ENCODE measurements around the gene GRID2. TPM values are rescaled to one million over a fixed set of nuclear protein-coding genes. Genes with fewer than 3 reads are reported as not detected.

Gene GRID2
- total RNA-seq, 4 donors from 2014 or later = 0.33 TPM; not detected in 3

DNA sequence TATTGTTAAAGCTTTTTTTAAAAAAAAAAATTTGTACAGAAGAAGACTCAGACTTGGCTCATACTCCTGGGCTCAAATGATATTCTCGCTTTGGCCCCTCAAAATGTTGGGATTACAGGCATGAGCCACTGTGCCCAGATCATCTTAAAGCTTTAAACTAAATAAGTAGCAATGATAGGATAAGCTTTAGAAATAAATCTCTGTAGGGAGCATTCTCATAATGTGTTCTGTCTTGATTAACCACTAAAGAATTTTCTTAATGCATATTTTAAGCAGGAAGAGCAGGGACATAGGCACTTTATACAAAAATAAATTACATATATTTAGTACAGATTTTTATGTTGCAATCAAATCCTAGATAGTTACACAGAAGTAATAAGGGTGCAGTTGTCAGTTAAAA lies 667.2 kb downstream of the GRID2 start:
- Histone ChIP-seq H3K9me3 (no peaks in the 10 kb centered on the region), H3K27ac (no peak overlapping the region), H3K4me1 (peaks cover 5 to 7% of the 10 kb centered on the region in 2 donors), H3K27me3 (no peaks in the 10 kb centered on the region), H3K36me3 (no peaks in the 10 kb centered on the region), H3K4me3 (replicated peaks in 1 of 3) (no peak overlapping the region)
- WGBS, 2 donors = 90 to 95% methylated on average over 1 of the region's 1 CpG
- TF ChIP-seq, protein P1, sequence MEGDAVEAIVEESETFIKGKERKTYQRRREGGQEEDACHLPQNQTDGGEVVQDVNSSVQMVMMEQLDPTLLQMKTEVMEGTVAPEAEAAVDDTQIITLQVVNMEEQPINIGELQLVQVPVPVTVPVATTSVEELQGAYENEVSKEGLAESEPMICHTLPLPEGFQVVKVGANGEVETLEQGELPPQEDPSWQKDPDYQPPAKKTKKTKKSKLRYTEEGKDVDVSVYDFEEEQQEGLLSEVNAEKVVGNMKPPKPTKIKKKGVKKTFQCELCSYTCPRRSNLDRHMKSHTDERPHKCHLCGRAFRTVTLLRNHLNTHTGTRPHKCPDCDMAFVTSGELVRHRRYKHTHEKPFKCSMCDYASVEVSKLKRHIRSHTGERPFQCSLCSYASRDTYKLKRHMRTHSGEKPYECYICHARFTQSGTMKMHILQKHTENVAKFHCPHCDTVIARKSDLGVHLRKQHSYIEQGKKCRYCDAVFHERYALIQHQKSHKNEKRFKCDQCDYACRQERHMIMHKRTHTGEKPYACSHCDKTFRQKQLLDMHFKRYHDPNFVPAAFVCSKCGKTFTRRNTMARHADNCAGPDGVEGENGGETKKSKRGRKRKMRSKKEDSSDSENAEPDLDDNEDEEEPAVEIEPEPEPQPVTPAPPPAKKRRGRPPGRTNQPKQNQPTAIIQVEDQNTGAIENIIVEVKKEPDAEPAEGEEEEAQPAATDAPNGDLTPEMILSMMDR (IDR thresholded peaks at IDR 0.05) = no peak
- TF ChIP-seq POLR2A (IDR thresholded peaks at IDR 0.05) = no peak
- intact Hi-C loops (cut with DNase I) = no loop called here
- DNase-seq = no peak

DNA sequence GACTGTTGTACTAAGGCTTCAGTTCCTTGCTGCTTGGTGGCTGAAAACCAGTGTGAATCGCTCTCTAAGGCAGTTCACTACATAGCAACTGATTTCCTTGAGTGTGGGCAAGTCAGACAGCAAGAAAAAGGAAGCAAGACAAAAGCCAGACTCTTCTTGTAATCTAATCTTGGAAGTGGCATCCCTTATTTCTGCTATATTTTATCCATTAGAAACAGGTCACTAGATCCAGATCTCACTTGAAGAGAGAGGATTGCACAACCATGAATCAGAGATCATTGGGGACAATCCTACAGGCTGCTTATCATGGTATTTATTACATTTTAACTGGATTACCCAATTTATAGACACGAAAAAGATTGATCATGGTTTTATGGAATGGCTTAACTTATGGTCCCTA lies 684.5 kb downstream of the GRID2 start:
- 84 to 91% methylated on average over 2 of the region's 2 CpGs for WGBS, 2 donors
- no peak overlapping the region for H3K4me3 ChIP-seq (replicated peaks in 1 of 3)

DNA sequence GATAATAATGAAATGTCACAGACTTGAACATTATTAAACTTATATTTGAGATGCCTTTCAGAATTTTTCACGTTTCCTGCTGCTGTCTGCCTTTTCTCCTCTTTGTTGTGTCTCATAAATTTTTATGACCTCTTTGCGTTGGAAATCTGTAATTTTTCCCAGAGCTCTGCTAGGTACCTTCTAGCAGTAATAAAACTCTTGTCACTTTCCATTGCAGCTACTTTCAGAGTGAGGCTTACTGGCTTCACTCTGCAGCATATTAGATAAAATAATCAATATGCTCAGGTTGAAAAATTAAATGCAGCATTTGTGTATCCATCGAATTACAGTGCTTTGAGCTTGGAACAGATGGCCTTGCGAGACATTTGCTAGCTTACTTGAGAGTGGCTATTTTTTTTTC lies 689.0 kb downstream of the GRID2 start:
- Histone ChIP-seq H3K36me3 (no peaks in the 10 kb centered on the region), H3K4me1 (no peaks in the 10 kb centered on the region), H3K9me3 (no peaks in the 10 kb centered on the region), H3K27me3 (no peaks in the 10 kb centered on the region), H3K27ac (no peak overlapping the region), H3K4me3 (replicated peaks in 1 of 3) (no peak overlapping the region)
- WGBS, 2 donors = 85 to 87% methylated on average over 4 of the region's 4 CpGs
- TF ChIP-seq POLR2A (IDR thresholded peaks at IDR 0.05) = no peak
- TF ChIP-seq, protein P1 (IDR thresholded peaks at IDR 0.05) = no peak
- intact Hi-C loops (cut with DNase I) = no loop called here
- DNase-seq = no peak

More for the DNA sequence above, 684.5 kb downstream of the GRID2 start:
- Histone ChIP-seq H3K9me3 (no peaks in the 10 kb centered on the region), H3K27ac (no peak overlapping the region), H3K36me3 (no peaks in the 10 kb centered on the region), H3K4me1 (no peaks in the 10 kb centered on the region), H3K27me3 (no peaks in the 10 kb centered on the region)
- no peak for TF ChIP-seq POLR2A (IDR thresholded peaks at IDR 0.05)
- TF ChIP-seq, protein P1 (IDR thresholded peaks at IDR 0.05) = no peak
- no peak for DNase-seq
- intact Hi-C loops (cut with DNase I) = no loop called here

DNA sequence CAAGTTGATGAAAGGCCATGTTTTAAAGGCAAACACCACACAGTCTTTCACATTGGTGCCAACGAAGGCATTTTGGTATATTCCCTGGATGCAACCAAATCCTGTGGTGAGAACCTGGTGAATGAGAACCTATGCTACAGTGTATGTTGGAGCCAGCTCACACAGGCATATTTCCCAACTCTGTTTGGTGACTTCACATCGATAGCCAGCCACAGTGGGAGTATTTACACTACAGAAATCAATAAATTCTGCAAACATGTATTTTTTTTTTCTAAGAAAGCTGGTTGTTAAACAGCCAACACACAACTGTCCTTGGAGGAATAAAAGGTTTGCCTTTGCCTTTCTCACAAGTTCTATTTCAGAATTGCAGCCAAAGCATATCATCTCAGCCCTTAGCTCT lies 691.0 kb downstream of the GRID2 start:
- Histone ChIP-seq H3K27ac (no peak overlapping the region), H3K9me3 (no peaks in the 10 kb centered on the region), H3K4me1 (no peaks in the 10 kb centered on the region), H3K4me3 (replicated peaks in 1 of 3) (no peak overlapping the region), H3K27me3 (no peaks in the 10 kb centered on the region), H3K36me3 (no peaks in the 10 kb centered on the region)
- 78 to 84% methylated on average over 2 of the region's 2 CpGs for whole genome bisulfite sequencing, 2 donors
- TF ChIP-seq POLR2A (IDR thresholded peaks at IDR 0.05) = no peak
- TF ChIP-seq, protein P1 (IDR thresholded peaks at IDR 0.05) = no peak
- intact Hi-C loops (cut with DNase I) = no loop called here
- no peak for DNase-seq

DNA sequence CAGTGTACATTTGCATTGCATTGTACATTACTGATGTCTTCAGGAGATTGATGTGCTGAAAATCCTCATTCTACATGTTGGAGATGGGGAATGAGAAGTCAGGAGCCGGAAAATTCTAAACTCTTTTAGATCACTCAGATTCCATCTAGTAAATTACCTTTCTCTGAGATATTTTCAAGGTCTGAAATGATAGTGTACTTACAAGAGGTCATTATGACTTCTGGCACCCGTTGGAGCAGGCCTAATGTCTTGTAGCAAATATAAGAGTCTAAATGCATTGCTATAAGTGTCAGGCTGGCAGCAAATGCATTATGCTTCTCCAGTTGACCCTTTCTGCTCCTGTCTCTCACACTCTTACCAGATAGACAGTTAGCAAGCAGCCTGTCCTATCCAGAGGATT lies 692.8 kb downstream of the GRID2 start:
- Histone ChIP-seq H3K36me3 (no peaks in the 10 kb centered on the region), H3K4me1 (no peaks in the 10 kb centered on the region), H3K27me3 (no peaks in the 10 kb centered on the region), H3K9me3 (no peaks in the 10 kb centered on the region), H3K27ac (no peak overlapping the region), H3K4me3 (replicated peaks in 1 of 3) (no peak overlapping the region)
- WGBS, 2 donors = 77 to 79% methylated on average over 2 of the region's 2 CpGs
- no peak for DNase-seq
- intact Hi-C loops (cut with DNase I) = no loop called here
- no peak for TF ChIP-seq POLR2A (IDR thresholded peaks at IDR 0.05)
- TF ChIP-seq, protein P1 (IDR thresholded peaks at IDR 0.05) = no peak

Measured in thyroid gland (tissue), 4 donors.